ENCODE results near the gene CDC45. TPM values are rescaled to one million over a fixed set of nuclear protein-coding genes. Genes with fewer than 3 reads are reported as not detected.

Gene CDC45
- total RNA-seq, 2 donors from 2014 or later: 0.99 TPM; not detected in 1

GRCh38 chr22:19478901-19479354 lies 792 bp upstream of the CDC45 start, which contains the start of gene UFD1:
UFD1 (minus strand) TSS chr22:19479193; CDS start chr22:19479085, 108 bp downstream.
- peak; percentile 81 for ATAC-seq (ENCODE audit: insufficient number of reproducible peaks, low FRiP score, low read depth)
- DNase-seq (ENCODE audit: low spot score): peak; percentile 52
- peak within 1 kb of the TSS; percentile 97 to 98 for H3K27ac ChIP-seq
- H3K36me3 ChIP-seq: peaks cover 5% of the 10 kb centered on the region
- TF ChIP-seq, protein P1, sequence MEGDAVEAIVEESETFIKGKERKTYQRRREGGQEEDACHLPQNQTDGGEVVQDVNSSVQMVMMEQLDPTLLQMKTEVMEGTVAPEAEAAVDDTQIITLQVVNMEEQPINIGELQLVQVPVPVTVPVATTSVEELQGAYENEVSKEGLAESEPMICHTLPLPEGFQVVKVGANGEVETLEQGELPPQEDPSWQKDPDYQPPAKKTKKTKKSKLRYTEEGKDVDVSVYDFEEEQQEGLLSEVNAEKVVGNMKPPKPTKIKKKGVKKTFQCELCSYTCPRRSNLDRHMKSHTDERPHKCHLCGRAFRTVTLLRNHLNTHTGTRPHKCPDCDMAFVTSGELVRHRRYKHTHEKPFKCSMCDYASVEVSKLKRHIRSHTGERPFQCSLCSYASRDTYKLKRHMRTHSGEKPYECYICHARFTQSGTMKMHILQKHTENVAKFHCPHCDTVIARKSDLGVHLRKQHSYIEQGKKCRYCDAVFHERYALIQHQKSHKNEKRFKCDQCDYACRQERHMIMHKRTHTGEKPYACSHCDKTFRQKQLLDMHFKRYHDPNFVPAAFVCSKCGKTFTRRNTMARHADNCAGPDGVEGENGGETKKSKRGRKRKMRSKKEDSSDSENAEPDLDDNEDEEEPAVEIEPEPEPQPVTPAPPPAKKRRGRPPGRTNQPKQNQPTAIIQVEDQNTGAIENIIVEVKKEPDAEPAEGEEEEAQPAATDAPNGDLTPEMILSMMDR (IDR thresholded peaks at IDR 0.05): no peak
- H3K27me3 ChIP-seq (replicated peaks; ENCODE audit: insufficient read depth): no peaks in the 10 kb centered on the region
- H3K4me3 ChIP-seq: peak within 1 kb of the TSS; percentile 90
- peaks cover 16 to 17% of the 10 kb centered on the region in 2 donors for H3K4me1 ChIP-seq (ENCODE audit: control insufficient read depth in 1 of 2, low read depth in 2 of 2)
- H3K9me3 ChIP-seq: no peaks in the 10 kb centered on the region

DNA sequence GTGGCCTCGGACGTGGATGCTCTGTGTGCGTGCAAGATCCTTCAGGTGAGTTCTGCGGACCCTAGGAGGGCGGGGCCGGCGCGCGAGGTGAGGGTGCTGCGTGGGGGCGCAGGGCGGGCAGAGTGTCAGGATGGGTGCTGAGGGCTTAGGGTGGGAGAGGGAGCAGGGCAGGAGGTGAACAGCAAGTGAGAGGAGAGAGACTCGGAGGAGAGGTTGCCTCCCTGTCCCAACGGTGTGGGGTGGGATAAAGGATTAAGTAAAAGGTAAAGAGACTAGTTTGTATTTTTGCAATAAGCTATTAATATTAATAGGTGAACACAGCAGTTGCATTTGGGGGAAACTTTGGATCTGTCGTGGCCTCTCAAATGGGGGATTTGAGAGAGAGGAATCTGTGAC lies 451 bp downstream of the CDC45 start:
- TF ChIP-seq, protein P1 (IDR thresholded peaks at IDR 0.05): no peak
- H3K27ac ChIP-seq: no peak overlapping the region

DNA sequence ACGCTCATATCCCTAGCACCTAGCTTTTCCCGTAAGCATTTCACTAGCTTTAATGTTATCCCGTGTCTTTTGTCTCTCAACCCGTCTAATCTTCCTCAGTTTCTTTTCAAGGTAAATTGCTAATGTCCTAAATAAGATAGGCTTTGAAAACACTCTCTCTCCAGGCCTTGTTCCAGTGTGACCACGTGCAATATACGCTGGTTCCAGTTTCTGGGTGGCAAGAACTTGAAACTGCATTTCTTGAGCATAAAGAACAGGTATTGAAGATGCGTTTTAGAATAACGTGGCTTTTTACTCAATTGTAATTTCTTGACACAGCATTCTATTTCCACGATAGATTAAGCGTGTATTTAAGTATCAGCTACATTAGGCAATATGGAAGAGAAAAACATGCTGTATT lies 1.1 kb downstream of the CDC45 start:
- no peak for ATAC-seq (ENCODE audit: insufficient number of reproducible peaks, low FRiP score, low read depth)
- H3K4me3 ChIP-seq: no peak overlapping the region
- no peaks in the 10 kb centered on the region for H3K27me3 ChIP-seq (replicated peaks; ENCODE audit: insufficient read depth)
- no peaks in the 10 kb centered on the region for H3K36me3 ChIP-seq
- peaks cover 16 to 17% of the 10 kb centered on the region in 2 donors for H3K4me1 ChIP-seq (ENCODE audit: control insufficient read depth in 1 of 2, low read depth in 2 of 2)
- TF ChIP-seq, protein P1 (IDR thresholded peaks at IDR 0.05): no peak
- DNase-seq (ENCODE audit: low spot score): no peak
- no peak overlapping the region for H3K27ac ChIP-seq
- H3K9me3 ChIP-seq: no peaks in the 10 kb centered on the region

More for the DNA sequence above, 451 bp downstream of the CDC45 start:
- H3K36me3 ChIP-seq: peaks cover 2% of the 10 kb centered on the region
- H3K27me3 ChIP-seq (replicated peaks; ENCODE audit: insufficient read depth): no peaks in the 10 kb centered on the region
- H3K9me3 ChIP-seq: no peaks in the 10 kb centered on the region
- peaks cover 16 to 17% of the 10 kb centered on the region in 2 donors for H3K4me1 ChIP-seq (ENCODE audit: control insufficient read depth in 1 of 2, low read depth in 2 of 2)
- H3K4me3 ChIP-seq: peak overlapping the region; percentile 90
- ATAC-seq (ENCODE audit: insufficient number of reproducible peaks, low FRiP score, low read depth): no peak
- no peak for DNase-seq (ENCODE audit: low spot score)

DNA sequence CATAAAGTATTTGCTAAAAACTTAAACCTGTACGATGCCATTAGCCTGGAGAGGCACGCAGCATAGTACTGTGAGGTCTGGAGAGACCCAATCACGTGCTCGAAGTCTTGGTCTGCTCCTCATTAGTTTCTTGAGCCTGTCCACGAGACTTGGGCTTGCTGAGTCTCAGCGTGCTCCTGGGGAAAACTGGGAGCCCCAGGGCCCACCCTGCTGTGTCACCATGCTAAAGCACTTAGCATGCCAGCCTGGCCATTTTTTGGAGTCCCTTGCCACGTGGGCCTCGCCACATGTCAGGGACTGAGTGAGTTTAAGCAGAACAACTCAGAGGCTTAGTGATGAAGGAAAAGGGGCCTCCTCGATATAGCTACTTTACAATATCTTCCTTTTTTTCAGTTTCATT lies 2.6 kb downstream of the CDC45 start:
- TF ChIP-seq, protein P1 (IDR thresholded peaks at IDR 0.05): no peak
- no peak for DNase-seq (ENCODE audit: low spot score)

DNA sequence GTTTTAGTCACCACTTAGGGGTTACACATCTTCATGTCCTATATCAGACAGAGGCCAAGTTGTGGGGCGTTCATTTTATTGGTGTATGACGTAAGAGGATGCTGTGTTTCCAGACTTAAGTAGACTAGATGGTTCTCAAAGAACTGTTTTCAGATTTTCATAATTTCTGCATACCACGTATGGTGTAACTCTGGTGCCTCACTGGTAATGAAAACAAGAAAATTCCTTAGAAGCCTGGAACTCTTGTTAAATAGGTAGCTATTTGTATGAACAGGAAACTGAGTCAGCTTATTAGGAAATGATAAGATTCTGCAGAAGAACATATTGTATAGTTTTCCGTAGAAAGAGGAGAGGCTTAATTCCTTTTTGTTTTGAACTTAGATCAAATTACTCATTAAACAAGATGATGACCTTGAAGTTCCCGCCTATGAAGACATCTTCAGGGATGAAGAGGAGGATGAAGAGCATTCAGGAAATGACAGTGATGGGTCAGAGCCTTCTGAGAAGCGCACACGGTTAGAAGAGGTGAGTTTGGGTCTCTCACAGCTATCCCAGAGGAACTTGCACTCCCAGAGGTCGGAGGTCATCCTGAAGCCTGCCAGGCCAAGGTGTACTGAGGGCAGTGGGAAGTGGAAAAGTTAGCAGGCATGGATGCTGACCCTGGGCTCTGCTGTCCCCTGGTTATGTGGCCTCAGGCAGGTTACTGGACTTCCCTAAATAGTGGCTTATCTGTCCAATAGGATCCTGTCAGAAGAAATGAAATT lies 3.9 kb downstream of the CDC45 start:
- no peak for DNase-seq (ENCODE audit: low spot score)
- Histone ChIP-seq H3K4me3 (no peak overlapping the region), H3K27me3 (replicated peaks; ENCODE audit: insufficient read depth) (no peaks in the 10 kb centered on the region), H3K36me3 (no peaks in the 10 kb centered on the region), H3K9me3 (no peaks in the 10 kb centered on the region), H3K4me1 (ENCODE audit: control insufficient read depth in 1 of 2, low read depth in 2 of 2) (peaks cover 3 to 5% of the 10 kb centered on the region in 2 donors), H3K27ac (no peak overlapping the region)
- no peak for ATAC-seq (ENCODE audit: insufficient number of reproducible peaks, low FRiP score, low read depth)
- TF ChIP-seq, protein P1 (IDR thresholded peaks at IDR 0.05): no peak

More for the DNA sequence above, 2.6 kb downstream of the CDC45 start:
- no peaks in the 10 kb centered on the region for H3K27me3 ChIP-seq (replicated peaks; ENCODE audit: insufficient read depth)
- ATAC-seq (ENCODE audit: insufficient number of reproducible peaks, low FRiP score, low read depth): no peak
- no peak overlapping the region for H3K27ac ChIP-seq
- H3K9me3 ChIP-seq: no peaks in the 10 kb centered on the region
- peaks cover 12 to 13% of the 10 kb centered on the region in 2 donors for H3K4me1 ChIP-seq (ENCODE audit: control insufficient read depth in 1 of 2, low read depth in 2 of 2)
- no peaks in the 10 kb centered on the region for H3K36me3 ChIP-seq
- H3K4me3 ChIP-seq: no peak overlapping the region
